HEK293 (cell line): Measurements from ENCODE around the gene ALDH3A1.
A peak's percentile ranks its signal among the peaks of the same experiment; 100 is the strongest.

Experiments
- CTCF ChIA-PET: fragments of 350-600 bp; formaldehyde crosslinking; extraction: SDS; loops from one replicate; lab custom pipeline; 2021; ENCODE audit warnings: antibody characterized with exemption; lab: Yijun Ruan, JAX
- POLR2A ChIA-PET: fragments of 300-600 bp; formaldehyde crosslinking; extraction: SDS; loops from one replicate; lab custom pipeline; 2020; ENCODE audit warnings: antibody characterized with exemption, inconsistent platforms; lab: Yijun Ruan, JAX
- H3K27ac ChIP-seq: fragments of 200-500 bp; sonication (Bioruptor generic); 2 replicates; pipeline ENCODE4 v1.5.1; 2014; ENCODE audit warnings: low read depth, low read length, control low read depth, inconsistent platforms; ENCODE audit errors: extremely low read depth
- H3K36me3 ChIP-seq, 2 experiments: fragments of 200-500 bp in 1 of 2; sonication (Bioruptor generic) in 1 of 2; 1 replicate in 1 of 2; 2 replicates in 1 of 2; pipeline ENCODE4 v1.5.1; 2014 to 2017; ENCODE audit warnings: inconsistent platforms in 2 of 2, low read length in 2 of 2; ENCODE audit not compliant: control insufficient read depth in 2 of 2, insufficient read depth in 1 of 2
- H3K4me1 ChIP-seq: fragments of 200-500 bp; sonication (Bioruptor generic); 2 replicates; pipeline ENCODE4 v1.5.1; 2014; ENCODE audit warnings: mild to moderate bottlenecking, low read length, inconsistent platforms; ENCODE audit not compliant: control insufficient read depth, insufficient read depth
- H3K4me3 ChIP-seq: 2 replicates; pipeline ENCODE4 v1.5.1; 2011; ENCODE audit warnings: low read depth, mild to moderate bottlenecking, control low read depth, low read length, moderate library complexity
- H3K9me3 ChIP-seq: fragments of 200-500 bp; sonication (Bioruptor generic); 2 replicates; pipeline ENCODE4 v1.5.1; 2014; ENCODE audit warnings: low read depth, low read length, inconsistent platforms; ENCODE audit not compliant: control insufficient read depth, insufficient read depth
- EGR2 ChIP-seq: fragments of 450-650 bp; formaldehyde crosslinking; IDR thresholded peaks from 2 replicates; pipeline ENCODE4 v1.5.1; 2016; ENCODE audit warnings: low read depth, missing biosample characterization, missing genetic modification characterization
- HIC1 ChIP-seq: fragments of 450-650 bp; formaldehyde crosslinking; IDR thresholded peaks from 2 replicates; pipeline ENCODE4 v1.5.1; 2016; ENCODE audit warnings: missing biosample characterization, missing genetic modification characterization
- KLF16 ChIP-seq: fragments of 450-650 bp; formaldehyde crosslinking; IDR thresholded peaks from 2 replicates; pipeline ENCODE4 v1.5.1; 2017; ENCODE audit warnings: missing biosample characterization, missing genetic modification characterization
- KLF7 ChIP-seq: fragments of 450-650 bp; formaldehyde crosslinking; IDR thresholded peaks from 2 replicates; pipeline ENCODE4 v1.5.1; 2016; ENCODE audit warnings: missing biosample characterization, missing genetic modification characterization, borderline replicate concordance
- PBX3 ChIP-seq: sonication (generic); formaldehyde crosslinking; IDR thresholded peaks from 2 replicates; pipeline ENCODE4 v1.8.1; 2022; ENCODE audit warnings: mild to moderate bottlenecking, moderate library complexity, missing genetic modification reagents
- PRDM4 ChIP-seq: fragments of 450-650 bp; formaldehyde crosslinking; IDR thresholded peaks from 2 replicates; pipeline ENCODE4 v1.5.1; 2017; ENCODE audit warnings: missing biosample characterization, missing genetic modification characterization
- REPIN1 ChIP-seq: fragments of 450-650 bp; formaldehyde crosslinking; IDR thresholded peaks from 2 replicates; pipeline ENCODE4 v1.5.1; 2017; ENCODE audit warnings: missing biosample characterization, missing genetic modification characterization, low read depth
- ZFHX2 ChIP-seq: fragments of 450-650 bp; formaldehyde crosslinking; conservative IDR thresholded peaks from 2 replicates; pipeline ENCODE4 v1.5.1; 2016; ENCODE audit warnings: missing biosample characterization, missing genetic modification characterization
- ZIC2 ChIP-seq: fragments of 450-650 bp; formaldehyde crosslinking; IDR thresholded peaks from 2 replicates; pipeline ENCODE4 v1.5.1; 2016; ENCODE audit warnings: missing biosample characterization, missing genetic modification characterization
- ZNF112 ChIP-seq: fragments of 450-650 bp; formaldehyde crosslinking; IDR thresholded peaks from 2 replicates; pipeline ENCODE4 v1.5.0; 2017; ENCODE audit warnings: missing biosample characterization, missing genetic modification characterization
- ZNF133 ChIP-seq: fragments of 450-650 bp; formaldehyde crosslinking; IDR thresholded peaks from 2 replicates; pipeline ENCODE4 v1.5.1; 2016; ENCODE audit warnings: missing biosample characterization, missing genetic modification characterization
- ZNF138 ChIP-seq: fragments of 450-650 bp; formaldehyde crosslinking; IDR thresholded peaks from 2 replicates; pipeline ENCODE4 v1.5.1; 2016; ENCODE audit warnings: missing biosample characterization, missing genetic modification characterization, borderline replicate concordance
- ZNF211 ChIP-seq: fragments of 450-650 bp; formaldehyde crosslinking; IDR thresholded peaks from 2 replicates; pipeline ENCODE4 v1.5.1; 2016; ENCODE audit warnings: low read depth, missing biosample characterization, missing genetic modification characterization
- ZNF214 ChIP-seq: fragments of 450-650 bp; formaldehyde crosslinking; IDR thresholded peaks from 2 replicates; pipeline ENCODE4 v1.5.1; 2017; ENCODE audit warnings: missing biosample characterization, mild to moderate bottlenecking, missing genetic modification characterization, borderline replicate concordance
- ZNF280D ChIP-seq: fragments of 450-650 bp; formaldehyde crosslinking; IDR thresholded peaks from 2 replicates; pipeline ENCODE4 v1.5.1; 2016; ENCODE audit warnings: missing biosample characterization, missing genetic modification characterization
- ZNF426 ChIP-seq: fragments of 450-650 bp; formaldehyde crosslinking; IDR thresholded peaks from 2 replicates; pipeline ENCODE4 v1.5.1; 2017; ENCODE audit warnings: missing biosample characterization, missing genetic modification characterization, mild to moderate bottlenecking, inconsistent platforms, moderate library complexity
- ZNF521 ChIP-seq: fragments of 450-650 bp; formaldehyde crosslinking; IDR thresholded peaks from 2 replicates; pipeline ENCODE4 v1.5.1; 2017; ENCODE audit warnings: missing biosample characterization, mild to moderate bottlenecking, missing genetic modification characterization
- ZNF610 ChIP-seq: fragments of 450-650 bp; formaldehyde crosslinking; IDR thresholded peaks from 2 replicates; pipeline ENCODE4 v1.5.1; 2016; ENCODE audit warnings: missing biosample characterization, missing genetic modification characterization, borderline replicate concordance
- ZNF692 ChIP-seq: fragments of 450-650 bp; formaldehyde crosslinking; IDR thresholded peaks from 2 replicates; pipeline ENCODE4 v1.5.1; 2016; ENCODE audit warnings: missing biosample characterization, missing genetic modification characterization
- ZNF747 ChIP-seq: fragments of 450-650 bp; formaldehyde crosslinking; IDR thresholded peaks from 2 replicates; pipeline ENCODE4 v1.5.1; 2016; ENCODE audit warnings: missing biosample characterization, missing genetic modification characterization
- ZNF768 ChIP-seq: fragments of 450-650 bp; formaldehyde crosslinking; IDR thresholded peaks from 2 replicates; pipeline ENCODE4 v1.5.1; 2018; ENCODE audit warnings: missing biosample characterization, mild to moderate bottlenecking, missing genetic modification characterization
- ZNF785 ChIP-seq: fragments of 450-650 bp; formaldehyde crosslinking; IDR thresholded peaks from 2 replicates; pipeline ENCODE4 v1.5.1; 2016; ENCODE audit warnings: missing biosample characterization, missing genetic modification characterization
- ZNF837 ChIP-seq: fragments of 450-650 bp; formaldehyde crosslinking; IDR thresholded peaks from 2 replicates; pipeline ENCODE4 v1.5.1; 2016; ENCODE audit warnings: missing biosample characterization, missing genetic modification characterization

ALDH3A1 gene

GRCh38 chr17:19705771-19706770 lies 42.0 kb downstream of the ALDH3A1 start:
- TF ChIP-seq ZNF768 (tag by site-specific recombination) (no peak), EGR2 (tag by site-specific recombination) (peak; percentile 60), ZNF138 (tag by site-specific recombination) (no peak), ZIC2 (peak; percentile 92), ZFHX2 (tag by site-specific recombination) (peak; percentile 79), ZNF610 (no peak)
- ChIA-PET POLR2A (interaction anchor here (0.6 kb wide), 1 partner anchor 81 kb away, joined by 3 read pairs; no protein-coding TSS in a partner anchor), CTCF (no interaction called here)
- H3K4me1 ChIP-seq = no peaks in the 10 kb centered on the region
- H3K27ac ChIP-seq = no peak overlapping the region
- H3K36me3 ChIP-seq = no peaks in the 10 kb centered on the region
- H3K4me3 ChIP-seq = no peak overlapping the region
- no peaks in the 10 kb centered on the region for H3K9me3 ChIP-seq

GRCh38 chr17:19705201-19705600 lies 42.9 kb downstream of the ALDH3A1 start:
- no peaks in the 10 kb centered on the region for H3K36me3 ChIP-seq
- ChIA-PET POLR2A (no interaction called here), CTCF (interaction anchor here (1.3 kb wide), 1 partner anchor 171 kb away, joined by 3 read pairs; the partner anchor contains the start of gene SLC47A1)
- no peak overlapping the region for H3K4me3 ChIP-seq
- no peaks in the 10 kb centered on the region for H3K4me1 ChIP-seq
- TF ChIP-seq KLF16 (tag by site-specific recombination) (no peak), ZNF211 (no peak), ZNF747 (tag by site-specific recombination) (no peak), PBX3 (no peak), ZNF138 (tag by site-specific recombination) (no peak), PRDM4 (tag by site-specific recombination) (no peak), ZNF112 (tag by site-specific recombination) (no peak), ZNF426 (tag by site-specific recombination) (no peak), ZNF214 (tag by site-specific recombination) (no peak), ZNF692 (tag by site-specific recombination) (no peak), KLF7 (tag by site-specific recombination) (no peak), ZNF280D (no peak), HIC1 (tag by site-specific recombination) (no peak), ZNF837 (tag by site-specific recombination) (no peak), ZNF133 (tag by site-specific recombination) (no peak), ZNF785 (tag by site-specific recombination) (no peak), REPIN1 (tag by site-specific recombination) (no peak), ZNF521 (tag by site-specific recombination) (no peak)
- no peak overlapping the region for H3K27ac ChIP-seq
- no peaks in the 10 kb centered on the region for H3K9me3 ChIP-seq
